B cell (primary cell): ENCODE measurements around the gene THSD7B.

Experiments
- CTCF ChIP-seq: fragments of 200-600 bp; IDR thresholded peaks from one replicate; pipeline ENCODE4 v1.8.0; 2022; ENCODE audit warnings: antibody characterized with exemption, mild to moderate bottlenecking
- EZH2 ChIP-seq: IDR thresholded peaks from 2 replicates; pipeline ENCODE4 v1.6.1; 2012; ENCODE audit warnings: borderline replicate concordance, low read depth, mild to moderate bottlenecking, moderate library complexity, low read length; ENCODE audit not compliant: insufficient read depth, poor library complexity, severe bottlenecking

DNA sequence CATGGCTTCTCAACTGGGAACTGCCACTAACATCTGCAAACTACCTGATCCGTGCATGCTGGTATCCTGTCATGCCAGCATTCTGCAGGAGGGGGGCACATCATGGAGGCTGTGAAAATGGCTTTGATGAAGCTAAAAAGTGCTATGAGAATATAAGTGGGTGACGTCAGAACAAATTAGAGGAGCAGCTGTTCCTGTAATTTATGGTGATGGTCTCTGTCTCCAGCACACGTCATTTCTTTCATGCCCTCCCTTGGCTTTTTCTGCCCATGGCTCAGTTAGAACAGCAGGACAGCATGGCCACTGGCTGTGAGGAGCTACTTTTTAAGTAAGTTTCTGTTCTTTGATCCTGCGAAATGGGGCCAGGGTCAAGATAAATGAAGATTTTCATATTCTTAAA, 466.3 kb downstream of the THSD7B start:
- TF ChIP-seq CTCF (no peak), EZH2 (no peak)
